ACC112 (cell line): ENCODE results near the gene GRIN3A.

Experiments used
- H2AFZ ChIP-seq: fragments of 200-600 bp; sonication (generic); one replicate; pipeline ENCODE4 v1.6.0; 2017; ENCODE audit warnings: antibody characterized with exemption, low read length; ENCODE audit not compliant: unreplicated experiment
- H3K27ac ChIP-seq: fragments of 200-600 bp; sonication (generic); 2 replicates; pipeline ENCODE4 v1.5.1; 2014; ENCODE audit warnings: low read depth, mild to moderate bottlenecking, antibody characterized with exemption, low read length, moderate library complexity
- H3K27me3 ChIP-seq: fragments of 200-600 bp; sonication (generic); 2 replicates; pipeline ENCODE4 v1.6.1; 2014; ENCODE audit warnings: mild to moderate bottlenecking, antibody characterized with exemption, low read length, moderate library complexity, mixed read lengths; ENCODE audit not compliant: insufficient read depth
- H3K36me3 ChIP-seq: fragments of 200-600 bp; sonication (generic); 2 replicates; pipeline ENCODE4 v1.6.1; 2016; ENCODE audit warnings: mild to moderate bottlenecking, antibody characterized with exemption, low read length, moderate library complexity, mixed read lengths; ENCODE audit not compliant: insufficient read depth
- H3K4me1 ChIP-seq: fragments of 200-600 bp; sonication (generic); one replicate; pipeline ENCODE4 v1.6.1; 2016; ENCODE audit warnings: low read length, mixed read lengths; ENCODE audit not compliant: insufficient read depth, unreplicated experiment, control insufficient read depth
- H3K4me3 ChIP-seq: fragments of 200-600 bp; sonication (generic); 2 replicates; pipeline ENCODE4 v1.5.1; 2014; ENCODE audit warnings: mild to moderate bottlenecking, low read depth, low read length
- H3K79me2 ChIP-seq: fragments of 200-600 bp; sonication (generic); one replicate; pipeline ENCODE4 v1.6.0; 2016; ENCODE audit warnings: low read length; ENCODE audit not compliant: control insufficient read depth, unreplicated experiment, insufficient read depth

The GRIN3A gene

GRCh38 chr9:101527066-101527465 lies 211.4 kb downstream of the GRIN3A start:
- Histone ChIP-seq H3K79me2 (no peaks in the 10 kb centered on the region), H2AFZ (no peak overlapping the region), H3K27me3 (peaks cover 10% of the 10 kb centered on the region; the same call in 1 of the 2 replicates), H3K27ac (no peak overlapping the region), H3K4me3 (no peak overlapping the region), H3K4me1 (no peaks in the 10 kb centered on the region), H3K36me3 (no peaks in the 10 kb centered on the region)

DNA sequence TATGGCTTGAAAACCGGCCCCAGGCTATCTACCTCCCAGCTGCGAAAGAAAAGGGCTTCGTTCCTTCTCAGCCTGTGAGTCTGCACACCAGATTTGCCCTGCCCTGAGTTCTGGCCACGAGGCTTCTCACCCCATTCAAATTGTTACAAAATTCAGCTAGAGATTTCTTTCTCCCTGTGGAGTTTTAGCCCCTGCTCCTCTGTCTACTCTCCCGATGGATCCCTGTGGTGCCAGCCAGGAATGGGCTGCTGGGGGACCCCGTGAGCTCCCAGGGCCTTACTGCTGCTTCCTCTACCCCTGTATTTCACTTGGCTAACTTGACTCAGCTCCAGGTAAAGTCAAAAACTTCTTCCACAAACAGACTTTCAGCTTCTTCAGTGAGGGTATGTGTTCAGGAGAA lies 214.1 kb downstream of the GRIN3A start:
- Histone ChIP-seq H2AFZ (no peak overlapping the region), H3K27me3 (peaks cover 23% of the 10 kb centered on the region; the same call in 1 of the 2 replicates), H3K79me2 (no peaks in the 10 kb centered on the region), H3K4me1 (no peaks in the 10 kb centered on the region), H3K27ac (no peak overlapping the region), H3K4me3 (no peak overlapping the region), H3K36me3 (no peaks in the 10 kb centered on the region)
